NCI-H748 (cell line): ENCODE results near the gene OR10A4.
"Not testable (repeated sequence)": the region's sequence is repeated elsewhere in the genome, so short reads cannot be mapped to it uniquely, and the experiment has no call there.

Source experiments
- DNase-seq: peaks from one replicate; lab custom pipeline; 2025; ENCODE audit not compliant: unreplicated experiment; lab: John Stamatoyannopoulos, UW

Gene OR10A4

GRCh38 chr11:6895010-6895409 is 18.6 kb downstream of the OR10A4 start:
- no peak for DNase-seq

GRCh38 chr11:6898911-6899310 is 22.5 kb downstream of the OR10A4 start:
- DNase-seq, result no peak

- no peak for DNase-seq
These were observed 24.0 kb downstream of the OR10A4 start for GRCh38 chr11:6900327-6900999.

GRCh38 chr11:6904804-6905203 is 28.4 kb downstream of the OR10A4 start:
- not testable (repeated sequence) for DNase-seq

GRCh38 chr11:6911378-6911777 is 35.0 kb downstream of the OR10A4 start:
- no peak for DNase-seq

- no peak for DNase-seq
These were observed 35.5 kb downstream of the OR10A4 start for GRCh38 chr11:6911948-6912347.

GRCh38 chr11:6919698-6920097 is 43.3 kb downstream of the OR10A4 start:
- DNase-seq, result no peak

- DNase-seq, result no peak
These were observed 44.3 kb downstream of the OR10A4 start, which contains the start of gene OR2D3 for GRCh38 chr11:6920702-6921101. TSS of gene OR2D3 (plus strand) at chr11:6921002. CDS start at chr11:6921002, 0 bp downstream.

- DNase-seq, result no peak
These were observed 48.7 kb downstream of the OR10A4 start for GRCh38 chr11:6925007-6925577.

- DNase-seq, result peak; percentile 47
These were observed 49.3 kb downstream of the OR10A4 start for GRCh38 chr11:6925636-6926207.

- peak; percentile 85 for DNase-seq
These were observed 50.0 kb downstream of the OR10A4 start, which contains the start of gene ZNF215 for GRCh38 chr11:6926208-6927029. TSS of gene ZNF215 (plus strand) at chr11:6926426. CDS start at chr11:6932273, 5,847 bp downstream.

GRCh38 chr11:6927030-6927617 is 50.7 kb downstream of the OR10A4 start:
- DNase-seq, result peak; percentile 82
